Measurements from ENCODE around the gene PDGFC.

DNA sequence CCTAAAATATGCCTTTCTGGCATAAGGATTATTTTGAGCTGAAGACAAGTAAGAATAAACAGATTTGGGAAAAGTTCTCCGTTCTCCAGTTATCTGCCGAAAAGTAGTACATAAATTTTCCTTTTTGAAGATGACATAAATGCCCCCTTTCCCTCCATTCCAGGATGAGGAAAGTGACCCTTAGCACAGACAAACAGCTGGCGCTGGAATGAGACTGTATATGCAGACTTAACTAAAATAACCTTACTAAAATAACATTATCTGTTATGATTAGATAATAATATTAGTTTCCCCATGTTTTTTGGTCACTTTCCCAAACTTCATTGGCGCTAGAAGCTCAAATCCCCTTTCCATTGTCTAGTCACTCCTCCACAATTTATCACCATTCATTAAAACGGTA, 21.5 kb downstream of the PDGFC start:
- TF ChIP-seq POLR2A (IDR thresholded peaks at IDR 0.05) (no peak), EP300 (IDR thresholded peaks at IDR 0.05) (no peak)
- TF ChIP-seq, protein P1, sequence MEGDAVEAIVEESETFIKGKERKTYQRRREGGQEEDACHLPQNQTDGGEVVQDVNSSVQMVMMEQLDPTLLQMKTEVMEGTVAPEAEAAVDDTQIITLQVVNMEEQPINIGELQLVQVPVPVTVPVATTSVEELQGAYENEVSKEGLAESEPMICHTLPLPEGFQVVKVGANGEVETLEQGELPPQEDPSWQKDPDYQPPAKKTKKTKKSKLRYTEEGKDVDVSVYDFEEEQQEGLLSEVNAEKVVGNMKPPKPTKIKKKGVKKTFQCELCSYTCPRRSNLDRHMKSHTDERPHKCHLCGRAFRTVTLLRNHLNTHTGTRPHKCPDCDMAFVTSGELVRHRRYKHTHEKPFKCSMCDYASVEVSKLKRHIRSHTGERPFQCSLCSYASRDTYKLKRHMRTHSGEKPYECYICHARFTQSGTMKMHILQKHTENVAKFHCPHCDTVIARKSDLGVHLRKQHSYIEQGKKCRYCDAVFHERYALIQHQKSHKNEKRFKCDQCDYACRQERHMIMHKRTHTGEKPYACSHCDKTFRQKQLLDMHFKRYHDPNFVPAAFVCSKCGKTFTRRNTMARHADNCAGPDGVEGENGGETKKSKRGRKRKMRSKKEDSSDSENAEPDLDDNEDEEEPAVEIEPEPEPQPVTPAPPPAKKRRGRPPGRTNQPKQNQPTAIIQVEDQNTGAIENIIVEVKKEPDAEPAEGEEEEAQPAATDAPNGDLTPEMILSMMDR (IDR thresholded peaks at IDR 0.05), result no peak
